ENCODE results near the gene PSENEN. TPM values are rescaled to one million over a fixed set of nuclear protein-coding genes. Genes with fewer than 3 reads are reported as not detected.

Gene PSENEN
- polyA plus RNA-seq, 2 of the 4 experiments (the other 2 are of a cell fraction), result 111 to 191 TPM

DNA sequence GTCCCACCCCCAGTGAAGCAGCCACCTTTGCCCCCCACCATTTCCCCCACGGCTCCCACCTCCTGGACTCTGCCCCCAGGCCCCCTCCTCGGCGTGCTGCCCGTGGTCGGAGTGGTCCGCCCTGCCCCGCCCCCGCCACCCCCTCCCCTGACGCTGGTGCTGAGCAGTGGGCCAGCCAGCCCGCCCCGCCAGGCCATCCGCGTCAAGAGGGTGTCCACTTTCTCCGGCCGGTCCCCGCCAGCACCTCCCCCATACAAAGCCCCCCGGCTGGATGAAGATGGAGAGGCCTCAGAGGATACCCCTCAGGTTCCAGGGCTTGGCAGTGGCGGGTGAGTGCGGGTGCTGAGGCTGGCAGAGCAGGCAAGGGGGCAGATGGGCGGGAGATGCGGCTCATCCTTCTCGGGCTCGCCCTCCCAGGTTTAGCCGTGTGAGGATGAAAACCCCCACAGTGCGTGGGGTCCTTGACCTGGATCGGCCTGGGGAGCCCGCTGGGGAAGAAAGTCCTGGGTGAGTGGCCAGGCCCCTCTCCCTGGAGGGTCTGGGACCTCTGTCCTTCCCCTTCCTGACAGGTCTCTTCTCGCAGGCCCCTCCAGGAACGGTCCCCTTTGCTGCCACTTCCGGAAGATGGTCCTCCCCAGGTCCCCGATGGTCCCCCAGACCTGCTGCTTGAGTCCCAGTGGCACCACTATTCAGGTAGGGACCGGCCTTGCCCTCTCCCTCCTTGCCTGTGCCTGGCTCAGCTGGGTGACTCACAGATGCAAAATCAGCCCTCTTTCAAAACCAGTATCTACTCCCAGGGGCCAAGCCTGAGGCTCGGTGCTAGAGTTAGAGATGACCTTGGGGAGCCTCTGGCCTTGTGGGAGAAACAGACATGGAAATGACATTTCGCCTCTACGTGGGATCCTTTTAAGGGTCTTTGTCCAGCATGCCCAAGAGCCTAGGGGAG, 12.0 kb upstream of the PSENEN start:
- Histone ChIP-seq H3K4me1 (no peaks in the 10 kb centered on the region), H3K9me3 (no peaks in the 10 kb centered on the region), H3K4me3 (no peak overlapping the region), H3K4me2 (no peak overlapping the region), H3K27ac (no peak overlapping the region)
- ChIA-PET CTCF (interaction anchor here (0.6 to 2.4 kb wide), 7 partner anchors 9 to 45 kb away, joined by 3 to 11 read pairs (median 5); no protein-coding TSS in a partner anchor), POLR2A (interaction anchor here (1.1 to 1.6 kb wide), 2 partner anchors 11 to 15 kb away, joined by 3 to 4 read pairs; no protein-coding TSS in a partner anchor)
- DNase-seq (ENCODE audit: low read depth in 1 of 2, low spot score in 1 of 2) (no peak), FAIRE-seq (peak; percentile 56), ATAC-seq (no peak)
- TF ChIP-seq, protein P1, sequence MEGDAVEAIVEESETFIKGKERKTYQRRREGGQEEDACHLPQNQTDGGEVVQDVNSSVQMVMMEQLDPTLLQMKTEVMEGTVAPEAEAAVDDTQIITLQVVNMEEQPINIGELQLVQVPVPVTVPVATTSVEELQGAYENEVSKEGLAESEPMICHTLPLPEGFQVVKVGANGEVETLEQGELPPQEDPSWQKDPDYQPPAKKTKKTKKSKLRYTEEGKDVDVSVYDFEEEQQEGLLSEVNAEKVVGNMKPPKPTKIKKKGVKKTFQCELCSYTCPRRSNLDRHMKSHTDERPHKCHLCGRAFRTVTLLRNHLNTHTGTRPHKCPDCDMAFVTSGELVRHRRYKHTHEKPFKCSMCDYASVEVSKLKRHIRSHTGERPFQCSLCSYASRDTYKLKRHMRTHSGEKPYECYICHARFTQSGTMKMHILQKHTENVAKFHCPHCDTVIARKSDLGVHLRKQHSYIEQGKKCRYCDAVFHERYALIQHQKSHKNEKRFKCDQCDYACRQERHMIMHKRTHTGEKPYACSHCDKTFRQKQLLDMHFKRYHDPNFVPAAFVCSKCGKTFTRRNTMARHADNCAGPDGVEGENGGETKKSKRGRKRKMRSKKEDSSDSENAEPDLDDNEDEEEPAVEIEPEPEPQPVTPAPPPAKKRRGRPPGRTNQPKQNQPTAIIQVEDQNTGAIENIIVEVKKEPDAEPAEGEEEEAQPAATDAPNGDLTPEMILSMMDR (IDR thresholded peaks at IDR 0.05), result no peak
- TF ChIP-seq NPAS2 (CRISPR knock-in tag; IDR thresholded peaks at IDR 0.05; ENCODE audit: borderline replicate concordance) (no peak), JUN (IDR thresholded peaks at IDR 0.05) (0 out of 5 replicates have a peak, but pooled peaks of 1 of the 2 experiments have one; percentile 7), CBX8 (IDR thresholded peaks at IDR 0.05) (no peak), RNF2 (IDR thresholded peaks at IDR 0.05; ENCODE audit: borderline replicate concordance, low read depth) (no peak)
- 94% methylated on average over 30 of the region's 35 CpGs for WGBS (ENCODE audit: missing lambda C conversion rate)

DNA sequence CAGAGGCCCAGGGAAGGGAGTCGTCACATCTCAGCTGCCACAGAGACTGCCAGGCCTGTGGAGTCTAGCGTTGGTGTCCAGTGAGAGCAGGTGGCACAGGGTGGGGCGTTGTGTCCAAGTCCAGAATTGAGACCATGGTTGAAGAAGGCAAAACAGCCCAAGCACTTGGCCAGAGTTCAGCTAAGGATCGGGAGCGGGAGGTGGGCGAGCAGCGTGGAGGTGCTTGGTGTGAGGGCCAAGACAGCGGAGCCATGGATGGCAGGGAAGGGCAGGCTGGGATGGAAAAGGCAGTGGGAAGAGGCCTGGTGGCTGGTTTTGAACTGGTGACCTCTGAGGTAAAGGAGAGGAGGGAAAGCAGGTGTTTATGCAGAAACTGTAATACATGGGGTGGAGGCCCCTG, 11.2 kb upstream of the PSENEN start:
- Histone ChIP-seq H3K9me3 (no peaks in the 10 kb centered on the region), H3K27ac (no peak overlapping the region), H3K4me3 (no peak overlapping the region), H3K4me1 (no peaks in the 10 kb centered on the region), H3K4me2 (no peak overlapping the region)
- no peak for ATAC-seq
- DNase-seq (ENCODE audit: low read depth in 1 of 2, low spot score in 1 of 2), result no peak
- POLR2A ChIA-PET, result interaction anchor here (1.6 kb wide), 1 partner anchor 10 kb away, joined by 4 read pairs; no protein-coding TSS in a partner anchor
- CTCF ChIA-PET, result interaction anchor here (0.6 to 2.4 kb wide), 7 partner anchors 9 to 197 kb away, joined by 3 to 11 read pairs (median 3); no protein-coding TSS in a partner anchor
- TF ChIP-seq BHLHE40 (IDR thresholded peaks at IDR 0.05; ENCODE audit: low read depth, low read length), result no peak
- TF ChIP-seq, protein P1 (IDR thresholded peaks at IDR 0.05), result no peak
- no peak for TF ChIP-seq FOSL2 (IDR thresholded peaks at IDR 0.05)
- no peak for TF ChIP-seq FOSL2 (CRISPR knock-in tag; IDR thresholded peaks at IDR 0.05)
- TF ChIP-seq, protein P2, sequence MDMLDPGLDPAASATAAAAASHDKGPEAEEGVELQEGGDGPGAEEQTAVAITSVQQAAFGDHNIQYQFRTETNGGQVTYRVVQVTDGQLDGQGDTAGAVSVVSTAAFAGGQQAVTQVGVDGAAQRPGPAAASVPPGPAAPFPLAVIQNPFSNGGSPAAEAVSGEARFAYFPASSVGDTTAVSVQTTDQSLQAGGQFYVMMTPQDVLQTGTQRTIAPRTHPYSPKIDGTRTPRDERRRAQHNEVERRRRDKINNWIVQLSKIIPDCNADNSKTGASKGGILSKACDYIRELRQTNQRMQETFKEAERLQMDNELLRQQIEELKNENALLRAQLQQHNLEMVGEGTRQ (IDR thresholded peaks at IDR 0.05), result no peak
- TF ChIP-seq RAD21 (conservative IDR thresholded peaks at IDR 0.05 in 1 of 2, IDR thresholded peaks at IDR 0.05 in 1 of 2), result no peak
- WGBS (ENCODE audit: missing lambda C conversion rate), result 93% methylated on average over 8 of the region's 8 CpGs
- no peak for FAIRE-seq

DNA sequence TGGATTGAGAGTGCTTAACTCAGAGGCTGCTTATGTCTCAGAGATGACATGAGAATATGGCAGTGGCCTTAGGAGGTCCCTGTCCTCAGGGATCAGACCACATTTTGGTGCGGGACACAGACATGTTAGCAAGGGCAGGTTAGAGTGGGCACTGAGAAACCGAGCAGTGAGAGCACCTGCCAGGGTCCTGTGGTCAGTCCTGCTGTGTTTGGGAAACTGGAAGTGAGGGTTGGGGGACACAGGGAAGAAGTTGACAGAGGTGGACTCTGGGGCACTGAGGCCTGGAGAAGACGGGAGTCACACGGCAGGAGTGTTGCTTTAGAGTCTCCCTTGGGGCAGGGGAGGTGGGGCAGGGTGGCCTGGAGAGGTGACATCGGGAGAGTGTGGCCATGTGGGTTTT, 10.6 kb upstream of the PSENEN start:
- ATAC-seq, result no peak
- H3K27ac ChIP-seq, result no peak overlapping the region
- ChIA-PET POLR2A (interaction anchor here (1.6 kb wide), 1 partner anchor 9 kb away, joined by 4 read pairs; no protein-coding TSS in a partner anchor), CTCF (interaction anchor here (0.8 to 2.4 kb wide), 6 partner anchors 9 to 196 kb away, joined by 3 to 11 read pairs (median 4); no protein-coding TSS in a partner anchor)
- FAIRE-seq, result peak; percentile 65
- no peak overlapping the region for H3K4me3 ChIP-seq
- H3K4me1 ChIP-seq, result peaks cover 4% of the 10 kb centered on the region
- WGBS (ENCODE audit: missing lambda C conversion rate), result 97% methylated on average over 5 of the region's 5 CpGs
- no peak overlapping the region for H3K4me2 ChIP-seq
- DNase-seq (ENCODE audit: low read depth in 1 of 2, low spot score in 1 of 2), result no peak
- no peaks in the 10 kb centered on the region for H3K9me3 ChIP-seq
- TF ChIP-seq, protein P3, sequence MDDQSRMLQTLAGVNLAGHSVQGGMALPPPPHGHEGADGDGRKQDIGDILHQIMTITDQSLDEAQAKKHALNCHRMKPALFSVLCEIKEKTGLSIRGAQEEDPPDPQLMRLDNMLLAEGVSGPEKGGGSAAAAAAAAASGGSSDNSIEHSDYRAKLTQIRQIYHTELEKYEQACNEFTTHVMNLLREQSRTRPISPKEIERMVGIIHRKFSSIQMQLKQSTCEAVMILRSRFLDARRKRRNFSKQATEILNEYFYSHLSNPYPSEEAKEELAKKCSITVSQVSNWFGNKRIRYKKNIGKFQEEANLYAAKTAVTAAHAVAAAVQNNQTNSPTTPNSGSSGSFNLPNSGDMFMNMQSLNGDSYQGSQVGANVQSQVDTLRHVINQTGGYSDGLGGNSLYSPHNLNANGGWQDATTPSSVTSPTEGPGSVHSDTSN (IDR thresholded peaks at IDR 0.05), result no peak
- no peak for TF ChIP-seq PHF8 (IDR thresholded peaks at IDR 0.05; ENCODE audit: borderline replicate concordance, low read depth)
- no peak for TF ChIP-seq CHD4 (IDR thresholded peaks at IDR 0.05; ENCODE audit: borderline replicate concordance)
- TF ChIP-seq HOXB5 (CRISPR knock-in tag; IDR thresholded peaks at IDR 0.05), result no peak
- TF ChIP-seq EHF (CRISPR knock-in tag; IDR thresholded peaks at IDR 0.05), result no peak
- no peak for TF ChIP-seq EP300 (IDR thresholded peaks at IDR 0.05)
- TF ChIP-seq NR3C1 (IDR thresholded peaks at IDR 0.05), result no peak
- no peak for TF ChIP-seq FOSB (CRISPR knock-in tag; IDR thresholded peaks at IDR 0.05)
- no peak for TF ChIP-seq POLR2A (IDR thresholded peaks at IDR 0.05; ENCODE audit: low read length)
- no peak for TF ChIP-seq CHD2 (IDR thresholded peaks at IDR 0.05; ENCODE audit: low read length, partially characterized antibody)
- TF ChIP-seq, protein P4, sequence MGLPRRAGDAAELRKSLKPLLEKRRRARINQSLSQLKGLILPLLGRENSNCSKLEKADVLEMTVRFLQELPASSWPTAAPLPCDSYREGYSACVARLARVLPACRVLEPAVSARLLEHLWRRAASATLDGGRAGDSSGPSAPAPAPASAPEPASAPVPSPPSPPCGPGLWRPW (IDR thresholded peaks at IDR 0.05), result no peak
- TF ChIP-seq, protein P5, sequence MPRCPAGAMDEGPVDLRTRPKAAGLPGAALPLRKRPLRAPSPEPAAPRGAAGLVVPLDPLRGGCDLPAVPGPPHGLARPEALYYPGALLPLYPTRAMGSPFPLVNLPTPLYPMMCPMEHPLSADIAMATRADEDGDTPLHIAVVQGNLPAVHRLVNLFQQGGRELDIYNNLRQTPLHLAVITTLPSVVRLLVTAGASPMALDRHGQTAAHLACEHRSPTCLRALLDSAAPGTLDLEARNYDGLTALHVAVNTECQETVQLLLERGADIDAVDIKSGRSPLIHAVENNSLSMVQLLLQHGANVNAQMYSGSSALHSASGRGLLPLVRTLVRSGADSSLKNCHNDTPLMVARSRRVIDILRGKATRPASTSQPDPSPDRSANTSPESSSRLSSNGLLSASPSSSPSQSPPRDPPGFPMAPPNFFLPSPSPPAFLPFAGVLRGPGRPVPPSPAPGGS (IDR thresholded peaks at IDR 0.05), result no peak
- TF ChIP-seq RAD21 (conservative IDR thresholded peaks at IDR 0.05 in 1 of 2, IDR thresholded peaks at IDR 0.05 in 1 of 2), result no peak
- no peak for TF ChIP-seq ZFP36 (IDR thresholded peaks at IDR 0.05; ENCODE audit: borderline replicate concordance, partially characterized antibody)
- TF ChIP-seq, protein P6, sequence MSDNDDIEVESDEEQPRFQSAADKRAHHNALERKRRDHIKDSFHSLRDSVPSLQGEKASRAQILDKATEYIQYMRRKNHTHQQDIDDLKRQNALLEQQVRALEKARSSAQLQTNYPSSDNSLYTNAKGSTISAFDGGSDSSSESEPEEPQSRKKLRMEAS (IDR thresholded peaks at IDR 0.05), result no peak

Measured in A549 (cell line).